Measurements from ENCODE around the gene NPHP3.

GRCh38 chr3:132735589-132735988 lies 13.4 kb upstream of the NPHP3 start:
- no peak for TF ChIP-seq OSR1 (CRISPR knock-in tag; IDR thresholded peaks at IDR 0.05)
- no peak for TF ChIP-seq ARNTL (CRISPR knock-in tag; IDR thresholded peaks at IDR 0.05; ENCODE audit: borderline replicate concordance, low read depth)
- TF ChIP-seq CREB5 (CRISPR knock-in tag; IDR thresholded peaks at IDR 0.05; ENCODE audit: low read depth) = no peak
- no peak for TF ChIP-seq PATZ1 (CRISPR knock-in tag; IDR thresholded peaks at IDR 0.05; ENCODE audit: borderline replicate concordance)
- TF ChIP-seq GLIS3 (CRISPR knock-in tag; IDR thresholded peaks at IDR 0.05) = no peak
- no peak for TF ChIP-seq ZFP3 (CRISPR knock-in tag; IDR thresholded peaks at IDR 0.05)
- TF ChIP-seq PPARA (CRISPR knock-in tag; IDR thresholded peaks at IDR 0.05; ENCODE audit: borderline replicate concordance) = no peak
- no peak for TF ChIP-seq BACH2 (CRISPR knock-in tag; IDR thresholded peaks at IDR 0.05; ENCODE audit: borderline replicate concordance)
- TF ChIP-seq TSHZ2 (CRISPR knock-in tag; IDR thresholded peaks at IDR 0.05) = no peak
- TF ChIP-seq CSDC2 (CRISPR knock-in tag; IDR thresholded peaks at IDR 0.05) = no peak
- no peak for TF ChIP-seq TCF4 (CRISPR knock-in tag; IDR thresholded peaks at IDR 0.05; ENCODE audit: borderline replicate concordance)

All from SK-N-SH treated with all-trans-retinoic acid at 6 μM for 48 hours (cell line).